Keratinocyte (primary cell): ENCODE measurements around the gene CXCL5. TPM values are rescaled to one million over a fixed set of nuclear protein-coding genes. Genes with fewer than 3 reads are reported as not detected.

Experiments
- DNase-seq: peaks from one replicate; pipeline ENCODE4 v3.0.0-alpha.2; 2011; ENCODE audit warnings: low read depth, missing footprints, low spot score
- FAIRE-seq: peaks from 2 replicates; lab custom pipeline; 2011; peaks lifted over from hg19 to GRCh38; lab: Jason Lieb, UNC
- H2AFZ ChIP-seq: 2 replicates; pipeline ENCODE4 v1.6.0; 2012; ENCODE audit warnings: low read length, control low read depth, inconsistent platforms; ENCODE audit not compliant: control insufficient read depth
- H3K27ac ChIP-seq: 2 replicates; pipeline ENCODE4 v1.5.1; 2011; ENCODE audit warnings: low read length; ENCODE audit not compliant: control insufficient read depth, insufficient read depth
- H3K27me3 ChIP-seq: 3 replicates; pipeline ENCODE4 v1.6.0; 2011; ENCODE audit warnings: low read length; ENCODE audit not compliant: control insufficient read depth, insufficient read depth; ENCODE audit errors: extremely low read depth
- H3K36me3 ChIP-seq, 2 experiments: 2 replicates in 1 of 2; 3 replicates in 1 of 2; pipeline ENCODE4 v1.5.1; 2011; ENCODE audit warnings: low read length in 2 of 2, mild to moderate bottlenecking in 1 of 2; ENCODE audit not compliant: control insufficient read depth in 2 of 2, insufficient read depth in 2 of 2; ENCODE audit errors: extremely low read depth in 1 of 2
- H3K4me1 ChIP-seq: 3 replicates; pipeline ENCODE4 v1.5.1; 2011; ENCODE audit warnings: low read length; ENCODE audit not compliant: control insufficient read depth, insufficient read depth; ENCODE audit errors: extremely low read depth
- H3K4me2 ChIP-seq: 3 replicates; pipeline ENCODE4 v1.6.0; 2011; ENCODE audit warnings: low read depth, low read length; ENCODE audit not compliant: control insufficient read depth, insufficient read depth; ENCODE audit errors: extremely low read depth
- H3K4me3 ChIP-seq, 3 experiments: fragments of 200-600 bp in 1 of 3; sonication (generic) in 1 of 3; 2 replicates in 2 of 3; 3 replicates in 1 of 3; pipeline ENCODE4 v1.5.1; 2011 to 2016; ENCODE audit warnings: low read length in 3 of 3, mild to moderate bottlenecking in 3 of 3, control low read depth in 2 of 3, inconsistent platforms in 1 of 3, low read depth in 1 of 3, mixed read lengths in 1 of 3, mixed run types in 1 of 3, moderate library complexity in 1 of 3; ENCODE audit not compliant: control insufficient read depth in 2 of 3, insufficient read depth in 2 of 3; ENCODE audit errors: extremely low read depth in 1 of 3
- H3K79me2 ChIP-seq: 2 replicates; pipeline ENCODE4 v1.6.0; 2012; ENCODE audit warnings: low read length; ENCODE audit not compliant: control insufficient read depth, insufficient read depth
- H3K9ac ChIP-seq: 3 replicates; pipeline ENCODE4 v1.6.0; 2011; ENCODE audit warnings: low read length; ENCODE audit not compliant: control insufficient read depth, insufficient read depth; ENCODE audit errors: extremely low read depth
- H3K9me1 ChIP-seq: 3 replicates; pipeline ENCODE4 v1.6.0; 2011; ENCODE audit warnings: low read length; ENCODE audit not compliant: control insufficient read depth, insufficient read depth; ENCODE audit errors: extremely low read depth
- H3K9me3 ChIP-seq: 2 replicates; pipeline ENCODE4 v1.5.1; 2012; ENCODE audit warnings: low read depth, low read length; ENCODE audit not compliant: control insufficient read depth
- H4K20me1 ChIP-seq: 3 replicates; pipeline ENCODE4 v1.6.0; 2011; ENCODE audit warnings: low read length; ENCODE audit not compliant: control insufficient read depth, insufficient read depth; ENCODE audit errors: extremely low read depth
- EZH2 ChIP-seq: IDR thresholded peaks from one replicate; pipeline ENCODE4 v1.6.1; 2012; ENCODE audit warnings: inconsistent platforms, mild to moderate bottlenecking, low read length, moderate library complexity
- dilution Hi-C: fragments of 300-500 bp; cut with MboI; formaldehyde crosslinking; loops from one replicate; pipeline ENCODE4 v1.7.0; 2020; ENCODE audit warnings: low sequenced_read_pairs; ENCODE audit not compliant: extremely low pct_ligation_motif_present
- polyA plus RNA-seq, 5 experiments: library from polyadenylated mRNA; depleted of rRNA in 3 of 5; stranded (reverse) in 3 of 5; stranded (forward) in 1 of 5; unstranded in 1 of 5; fragments of >200 nt; gene quantifications; 1 replicate in 1 of 5; 2 replicates in 3 of 5; 3 replicates in 1 of 5; pipeline versions ENCODE4 v1.2.1 to v1.2.3, GENCODE V29; 2011 to 2012; ENCODE audit warnings: missing spikeins in 2 of 5, low read depth in 1 of 5, low replicate concordance in 1 of 5
- TF ChIP-seq, protein P1 (sequence below), 3 experiments: IDR thresholded peaks in 1 of 3; conservative IDR thresholded peaks in 1 of 3; optimal IDR thresholded peaks in 1 of 3; 2 replicates in 2 of 3; 3 replicates in 1 of 3; pipeline versions ENCODE3 to v1.5.1; 2011; ENCODE audit warnings: low read length in 3 of 3, mild to moderate bottlenecking in 3 of 3, moderate library complexity in 2 of 3, control low read depth in 1 of 3, inconsistent platforms in 1 of 3; ENCODE audit not compliant: insufficient read depth in 2 of 3; ENCODE audit errors: extremely low read depth in 1 of 3

CXCL5 gene
- polyA plus RNA-seq, 1 donor (not counting 4 experiments of a cell fraction or from before 2014, with no cell fraction given), result 0.76 TPM

DNA sequence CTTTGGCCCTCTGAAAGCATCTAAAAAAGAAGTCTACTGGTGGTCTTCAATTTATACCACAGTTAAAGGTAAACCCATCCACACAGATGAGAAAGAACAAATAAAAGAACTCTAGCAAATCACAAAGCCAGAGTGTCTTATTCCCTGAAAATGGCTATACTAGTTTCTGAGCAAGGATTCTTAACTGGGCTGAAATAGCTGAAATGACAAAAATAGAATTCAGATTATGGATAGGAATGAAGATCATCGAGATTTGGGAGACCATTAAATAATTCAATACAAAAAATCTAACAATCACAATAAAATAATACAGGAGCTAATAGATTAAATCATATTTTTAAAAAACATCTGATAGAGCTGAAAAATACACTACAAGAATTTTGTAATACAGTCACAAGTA, 28.5 kb downstream of the CXCL5 start:
- no peak for FAIRE-seq
- no peak overlapping the region for H3K4me3 ChIP-seq
- no peaks in the 10 kb centered on the region for H3K79me2 ChIP-seq
- H4K20me1 ChIP-seq, result no peaks in the 10 kb centered on the region
- H3K27ac ChIP-seq, result no peak overlapping the region
- no peaks in the 10 kb centered on the region for H3K9me1 ChIP-seq
- no peak for DNase-seq
- H2AFZ ChIP-seq, result no peak overlapping the region
- dilution Hi-C loops, result no loop called here
- no peak overlapping the region for H3K4me2 ChIP-seq
- H3K36me3 ChIP-seq, result no peaks in the 10 kb centered on the region
- no peaks in the 10 kb centered on the region for H3K4me1 ChIP-seq
- H3K27me3 ChIP-seq, result no peaks in the 10 kb centered on the region
- TF ChIP-seq, protein P1, sequence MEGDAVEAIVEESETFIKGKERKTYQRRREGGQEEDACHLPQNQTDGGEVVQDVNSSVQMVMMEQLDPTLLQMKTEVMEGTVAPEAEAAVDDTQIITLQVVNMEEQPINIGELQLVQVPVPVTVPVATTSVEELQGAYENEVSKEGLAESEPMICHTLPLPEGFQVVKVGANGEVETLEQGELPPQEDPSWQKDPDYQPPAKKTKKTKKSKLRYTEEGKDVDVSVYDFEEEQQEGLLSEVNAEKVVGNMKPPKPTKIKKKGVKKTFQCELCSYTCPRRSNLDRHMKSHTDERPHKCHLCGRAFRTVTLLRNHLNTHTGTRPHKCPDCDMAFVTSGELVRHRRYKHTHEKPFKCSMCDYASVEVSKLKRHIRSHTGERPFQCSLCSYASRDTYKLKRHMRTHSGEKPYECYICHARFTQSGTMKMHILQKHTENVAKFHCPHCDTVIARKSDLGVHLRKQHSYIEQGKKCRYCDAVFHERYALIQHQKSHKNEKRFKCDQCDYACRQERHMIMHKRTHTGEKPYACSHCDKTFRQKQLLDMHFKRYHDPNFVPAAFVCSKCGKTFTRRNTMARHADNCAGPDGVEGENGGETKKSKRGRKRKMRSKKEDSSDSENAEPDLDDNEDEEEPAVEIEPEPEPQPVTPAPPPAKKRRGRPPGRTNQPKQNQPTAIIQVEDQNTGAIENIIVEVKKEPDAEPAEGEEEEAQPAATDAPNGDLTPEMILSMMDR (optimal IDR thresholded peaks at IDR 0.05 in 1 of 3, IDR thresholded peaks at IDR 0.05 in 1 of 3, conservative IDR thresholded peaks at IDR 0.05 in 1 of 3; ENCODE audit: extremely low read depth in 1 of 3, insufficient read depth in 2 of 3, low read length in 3 of 3), result no peak
- no peak for TF ChIP-seq EZH2
- H3K9me3 ChIP-seq, result no peaks in the 10 kb centered on the region
- H3K9ac ChIP-seq, result no peak overlapping the region

DNA sequence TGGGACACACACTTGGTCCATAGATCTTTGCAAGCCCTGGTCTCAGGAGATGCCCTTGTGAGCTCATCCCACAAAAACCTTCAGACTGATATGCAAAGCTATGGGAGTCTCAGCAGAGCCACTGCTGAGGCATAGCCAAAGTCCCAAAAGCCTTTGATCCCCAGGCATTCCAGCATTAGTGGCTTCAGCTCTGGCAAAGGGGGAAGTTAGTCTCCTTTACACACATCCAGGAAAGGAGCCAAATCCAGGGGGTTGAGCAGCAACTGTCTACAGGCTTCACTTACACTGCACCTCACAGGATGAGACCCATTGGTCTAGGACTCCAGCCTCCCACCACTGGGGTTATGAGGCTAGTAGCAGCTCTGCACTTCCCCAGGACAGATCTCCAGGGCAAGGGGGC, 30.6 kb downstream of the CXCL5 start:
- H3K4me3 ChIP-seq, result no peak overlapping the region
- H3K79me2 ChIP-seq, result no peaks in the 10 kb centered on the region
- DNase-seq, result no peak
- no peaks in the 10 kb centered on the region for H3K27me3 ChIP-seq
- H3K4me2 ChIP-seq, result no peak overlapping the region
- no peak overlapping the region for H3K9ac ChIP-seq
- H3K4me1 ChIP-seq, result no peaks in the 10 kb centered on the region
- H3K36me3 ChIP-seq, result no peaks in the 10 kb centered on the region
- H3K9me3 ChIP-seq, result no peaks in the 10 kb centered on the region
- TF ChIP-seq, protein P1 (optimal IDR thresholded peaks at IDR 0.05 in 1 of 3, IDR thresholded peaks at IDR 0.05 in 1 of 3, conservative IDR thresholded peaks at IDR 0.05 in 1 of 3; ENCODE audit: extremely low read depth in 1 of 3, insufficient read depth in 2 of 3, low read length in 3 of 3), result no peak
- TF ChIP-seq EZH2, result no peak
- H3K9me1 ChIP-seq, result no peaks in the 10 kb centered on the region
- FAIRE-seq, result no peak
- H2AFZ ChIP-seq, result no peak overlapping the region
- H4K20me1 ChIP-seq, result no peaks in the 10 kb centered on the region
- dilution Hi-C loops, result no loop called here
- no peak overlapping the region for H3K27ac ChIP-seq
